GM20431 (cell line): ENCODE measurements around the gene MMP15.

Source experiments
- in situ Hi-C: fragments of 300-500 bp; cut with MseI, MboI; formaldehyde crosslinking; loops from one replicate; pipeline ENCODE4 v1.15.0; 2020; ENCODE audit warnings: low sequenced_read_pairs; ENCODE audit not compliant: unreplicated experiment

Gene MMP15

GRCh38 chr16:58030136-58030840, 4.7 kb downstream of the MMP15 start:
- in situ Hi-C loops = no loop called here

- in situ Hi-C loops = no loop called here
Observed at GRCh38 chr16:58031016-58031800, 5.7 kb downstream of the MMP15 start.

GRCh38 chr16:58032710-58033293, 7.2 kb downstream of the MMP15 start:
- in situ Hi-C loops = no loop called here

GRCh38 chr16:58034128-58034685, 8.7 kb downstream of the MMP15 start:
- in situ Hi-C loops = no loop called here

GRCh38 chr16:58034774-58035173, 9.2 kb downstream of the MMP15 start:
- in situ Hi-C loops = no loop called here

GRCh38 chr16:58035356-58036170, 10.0 kb downstream of the MMP15 start:
- in situ Hi-C loops = no loop called here

GRCh38 chr16:58036943-58037342, 11.4 kb downstream of the MMP15 start:
- in situ Hi-C loops = no loop called here

- in situ Hi-C loops = no loop called here
Observed at GRCh38 chr16:58037365-58038057, 12.0 kb downstream of the MMP15 start.

- in situ Hi-C loops = no loop called here
Observed at GRCh38 chr16:58038219-58038641, 12.7 kb downstream of the MMP15 start.

GRCh38 chr16:58039829-58040495, 14.4 kb downstream of the MMP15 start:
- in situ Hi-C loops = no loop called here

- in situ Hi-C loops = no loop called here
Observed at GRCh38 chr16:58040496-58040846, 14.9 kb downstream of the MMP15 start.

- in situ Hi-C loops = no loop called here
Observed at GRCh38 chr16:58040945-58041627, 15.5 kb downstream of the MMP15 start.

- in situ Hi-C loops = no loop called here
Observed at GRCh38 chr16:58041628-58041955, 16.0 kb downstream of the MMP15 start.

- in situ Hi-C loops = no loop called here
Observed at GRCh38 chr16:58042001-58042885, 16.7 kb downstream of the MMP15 start.

GRCh38 chr16:58042886-58043515, 17.4 kb downstream of the MMP15 start:
- in situ Hi-C loops = no loop called here

- in situ Hi-C loops = no loop called here
Observed at GRCh38 chr16:58043571-58044155, 18.1 kb downstream of the MMP15 start.
